Endometrial microvascular endothelial cells (primary cell): Measurements from ENCODE around the gene ZNF777. TPM values are rescaled to one million over a fixed set of nuclear protein-coding genes. Genes with fewer than 3 reads are reported as not detected.
"Not testable (repeated sequence)": the region's sequence is repeated elsewhere in the genome, so short reads cannot be mapped to it uniquely, and the experiment has no call there.

Experiments
- in situ Hi-C: cut with HindIII; loops from 2 replicates; pipeline ENCODE4 v1.10.0; 2017; ENCODE audit warnings: low sequenced_read_pairs, low pct_unique_long_range_greater_than_20kb; ENCODE audit errors: inconsistent ontology term
- total RNA-seq: library from RNA; depleted of rRNA; stranded (reverse); fragments of >200 nt; gene quantifications from one replicate; pipeline ENCODE4 v1.2.3, GENCODE V29; 2015; ENCODE audit errors: inconsistent ontology term

ZNF777 gene
- total RNA-seq, result 6.5 TPM

DNA sequence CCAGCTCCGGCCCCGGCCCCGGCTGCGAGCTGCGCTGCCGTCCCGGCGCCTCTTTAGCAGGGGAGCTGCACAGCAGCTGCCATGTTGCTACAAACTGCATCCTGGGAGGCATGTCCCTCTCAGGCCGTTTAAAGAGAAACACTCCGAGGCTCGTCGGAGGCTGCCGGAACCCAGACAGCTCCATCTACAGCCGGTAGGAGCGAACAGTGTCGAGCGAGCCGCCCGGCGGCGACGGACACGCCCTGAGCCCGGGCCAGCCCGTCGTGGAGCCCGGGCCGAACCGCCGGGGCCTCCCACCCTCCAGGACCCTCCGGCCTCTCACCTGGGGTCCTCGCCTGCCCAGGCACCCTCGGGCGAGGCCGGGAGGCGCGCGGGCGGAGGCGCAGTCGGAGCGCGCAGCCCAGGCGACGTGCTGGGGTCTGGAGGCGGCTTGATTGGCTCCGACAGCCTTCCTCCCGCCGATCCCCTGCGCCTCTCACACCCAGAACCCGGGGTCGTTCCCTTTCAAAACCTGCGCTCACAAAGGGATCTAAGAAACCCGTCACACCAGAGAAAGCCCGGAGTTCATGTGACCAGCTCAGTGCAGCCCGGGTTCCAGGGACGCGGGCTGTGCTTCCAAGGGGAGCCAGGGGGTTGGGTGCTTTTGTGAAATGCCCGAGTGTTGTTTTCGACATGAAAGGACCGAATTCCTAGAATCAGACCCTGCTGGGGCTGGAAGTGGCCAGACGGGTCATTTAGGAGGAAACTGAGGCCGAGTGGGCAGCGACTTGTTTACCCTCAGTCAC, at the start of gene ZNF777:
Gene ZNF777, minus strand, starts transcription at position 570 of the 785 bp plus-strand sequence. CDS start 5,040 bp downstream, outside the sequence.
- in situ Hi-C loops, result no loop called here

DNA sequence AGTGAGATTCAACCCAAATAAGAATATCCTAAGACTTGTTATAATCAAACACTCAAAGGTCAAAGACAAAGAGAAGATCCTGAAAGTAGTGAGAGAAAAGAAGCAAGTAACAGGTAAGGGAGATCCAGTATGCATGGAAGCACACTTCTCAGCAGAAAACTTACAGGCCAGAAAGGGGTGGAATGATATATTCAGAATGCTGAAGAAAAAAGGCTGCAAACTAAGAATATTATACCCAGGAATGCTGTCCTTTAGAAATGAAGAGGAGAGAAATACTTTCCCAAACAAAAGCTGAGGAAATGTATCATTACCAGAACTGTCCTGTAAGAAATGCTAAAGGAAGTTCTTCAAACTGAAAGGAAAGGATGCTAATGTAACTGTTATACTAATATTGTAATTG, 49.4 kb upstream of the ZNF777 start:
- in situ Hi-C loops, result no loop called here

DNA sequence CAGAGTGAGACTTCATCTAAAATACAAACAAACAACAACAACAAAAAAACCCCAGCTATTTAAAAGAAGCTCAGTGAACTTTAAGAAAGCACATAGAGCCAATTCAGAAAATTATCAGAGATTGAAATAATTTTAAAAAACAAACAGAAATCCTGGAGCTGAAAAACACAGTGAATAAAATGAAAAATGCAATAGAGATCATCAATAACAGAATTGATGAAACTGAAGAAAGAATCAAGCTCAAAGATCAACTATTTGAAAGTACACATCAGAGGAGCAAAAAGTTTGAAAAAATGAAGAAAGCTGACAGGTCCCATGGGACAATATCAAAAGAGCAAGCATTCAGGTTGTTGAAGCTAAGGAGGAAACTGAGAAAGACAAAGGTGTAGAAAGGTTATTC, 48.9 kb upstream of the ZNF777 start:
- in situ Hi-C loops, result no loop called here

DNA sequence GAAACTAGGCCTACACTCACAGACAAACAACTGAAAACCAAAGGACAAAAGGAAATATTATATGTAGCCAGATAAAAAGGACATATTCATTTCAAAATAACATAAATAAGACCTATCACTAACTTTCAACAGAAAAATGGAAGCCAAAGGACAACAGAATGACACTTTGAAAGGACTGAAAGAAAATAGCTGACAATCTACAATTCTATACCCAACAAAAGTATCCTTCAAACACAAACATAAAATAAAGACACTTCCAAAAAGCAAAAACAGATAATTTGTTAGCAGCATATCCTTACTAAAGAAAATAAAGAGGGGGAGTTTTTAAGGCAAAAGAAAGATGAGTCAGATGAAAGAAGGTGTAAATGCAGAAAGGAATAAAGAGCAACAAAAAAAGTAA, 44.7 kb upstream of the ZNF777 start:
- in situ Hi-C loops, result no loop called here

DNA sequence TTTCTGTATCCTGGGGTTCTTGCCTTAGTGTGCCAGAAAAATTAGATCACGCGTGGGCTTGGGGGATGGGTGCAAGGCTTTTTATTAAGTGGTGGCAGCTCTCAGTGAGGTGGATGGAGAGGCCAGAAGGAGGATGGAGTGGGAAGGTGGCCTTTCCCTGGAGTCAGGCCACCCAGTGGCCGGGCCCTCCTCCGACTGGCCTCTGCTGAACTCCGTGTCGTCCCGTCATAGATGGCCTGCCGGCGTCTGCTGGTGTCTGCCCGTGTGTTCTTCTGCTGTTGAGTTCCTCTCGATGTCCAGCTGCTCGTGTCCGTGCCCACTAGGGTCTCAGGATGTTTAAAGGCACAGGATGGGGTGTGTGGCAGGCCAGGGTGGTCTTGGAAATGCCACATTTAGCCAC, 40.8 kb upstream of the ZNF777 start:
- in situ Hi-C loops, result no loop called here

DNA sequence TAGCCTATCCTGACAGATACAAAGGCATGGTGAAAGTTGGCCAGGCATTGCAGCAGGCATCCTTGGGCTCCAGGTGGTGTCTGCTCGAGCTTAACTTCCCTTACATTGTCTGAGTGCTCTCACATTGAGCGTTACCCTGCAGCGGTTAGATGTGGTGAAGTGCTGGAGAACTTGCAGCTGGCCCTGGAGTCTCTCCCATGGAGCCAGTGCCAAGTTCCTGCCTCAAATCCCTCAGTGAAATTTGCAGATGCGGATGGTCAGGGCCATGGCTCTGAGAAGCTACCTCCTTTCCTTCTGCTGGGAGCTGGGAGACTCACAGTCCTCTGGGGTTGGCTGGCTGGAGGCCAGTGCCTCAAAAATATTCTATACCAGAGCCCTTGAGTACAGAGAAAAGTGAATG, 40.0 kb upstream of the ZNF777 start:
- in situ Hi-C loops, result no loop called here

DNA sequence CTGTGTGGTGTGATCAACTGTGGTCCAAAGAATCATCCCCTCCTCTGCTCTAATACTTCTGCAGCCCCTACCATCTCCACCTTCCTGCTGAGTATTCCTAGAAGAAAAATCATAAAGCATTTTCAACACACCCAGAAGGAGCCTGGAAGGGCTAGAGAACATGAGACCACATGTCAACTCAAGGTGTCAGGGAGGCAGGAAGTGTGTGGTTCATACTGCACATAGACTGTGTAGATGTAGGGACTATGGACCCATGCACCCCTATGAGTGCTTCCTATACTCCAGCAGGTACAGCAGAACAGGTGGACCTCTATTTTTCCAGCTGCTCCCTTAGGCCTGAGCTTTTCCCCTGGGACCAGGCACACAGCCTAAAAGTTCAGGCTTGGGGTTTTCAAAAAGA, 39.3 kb upstream of the ZNF777 start:
- in situ Hi-C loops, result no loop called here

DNA sequence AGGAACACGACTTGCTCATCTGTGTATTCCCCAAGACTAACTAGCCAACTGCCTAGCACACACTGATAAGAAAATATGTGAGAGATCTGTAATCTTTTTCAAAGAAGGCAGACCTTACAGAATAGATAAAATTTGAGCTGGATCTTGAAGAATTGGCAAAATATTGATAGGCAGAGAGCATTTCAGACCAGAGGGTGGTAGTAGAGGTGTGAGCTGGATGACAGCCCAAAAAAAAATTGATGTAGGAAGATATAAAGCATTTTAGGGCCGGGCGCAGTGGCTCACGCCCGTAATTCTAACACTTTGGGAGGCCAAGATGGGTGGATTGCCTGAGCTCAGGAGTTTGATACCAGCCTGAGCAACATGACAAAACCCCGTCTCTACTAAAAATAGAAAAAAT, 37.9 kb upstream of the ZNF777 start:
- in situ Hi-C loops, result no loop called here

DNA sequence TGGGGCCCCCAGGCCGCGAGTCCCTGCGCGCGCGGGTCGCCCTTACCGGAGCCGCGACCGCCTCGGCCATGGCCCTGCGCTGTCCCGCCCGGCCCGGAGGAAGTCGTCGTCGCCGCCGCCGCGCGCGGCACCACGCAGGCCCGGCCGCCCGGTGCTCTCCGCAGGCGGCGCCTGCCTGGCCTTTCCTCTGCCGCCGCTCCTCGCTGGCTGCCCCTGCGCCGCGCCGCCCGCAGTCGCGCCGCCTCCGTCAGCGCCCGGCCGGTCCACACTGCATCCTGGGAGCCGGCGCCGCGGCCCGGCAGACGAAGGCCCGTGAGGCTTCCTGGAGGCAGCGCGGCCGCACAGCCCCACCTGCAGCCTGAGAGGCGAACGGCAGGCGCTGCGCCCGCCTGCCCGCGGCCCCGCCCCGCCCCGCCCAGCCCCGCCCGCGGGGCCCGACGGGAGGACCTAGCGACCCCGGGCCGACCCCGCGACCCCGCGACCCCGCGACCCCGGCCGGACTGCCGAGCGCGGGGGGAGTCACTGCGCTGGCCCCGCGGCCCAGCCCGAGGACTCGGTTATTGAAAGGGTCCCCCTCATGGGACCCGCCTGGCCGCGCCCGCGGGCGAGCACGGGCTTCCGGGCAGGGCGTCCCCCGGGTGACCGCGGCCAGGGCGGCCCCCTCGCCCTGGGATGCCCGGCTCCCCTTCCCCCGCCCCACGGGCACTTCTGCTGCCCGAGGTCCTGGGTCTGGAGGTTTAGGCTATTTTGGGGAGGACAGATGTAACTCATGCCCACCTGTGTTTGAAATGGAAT, 36.8 kb upstream of the ZNF777 start, which contains the start of gene ZNF746:
Gene ZNF746, minus strand, starts transcription at position 343 of the 795 bp plus-strand sequence. Its CDS starts 273 bp downstream, at position 70.
- in situ Hi-C loops, result no loop called here

DNA sequence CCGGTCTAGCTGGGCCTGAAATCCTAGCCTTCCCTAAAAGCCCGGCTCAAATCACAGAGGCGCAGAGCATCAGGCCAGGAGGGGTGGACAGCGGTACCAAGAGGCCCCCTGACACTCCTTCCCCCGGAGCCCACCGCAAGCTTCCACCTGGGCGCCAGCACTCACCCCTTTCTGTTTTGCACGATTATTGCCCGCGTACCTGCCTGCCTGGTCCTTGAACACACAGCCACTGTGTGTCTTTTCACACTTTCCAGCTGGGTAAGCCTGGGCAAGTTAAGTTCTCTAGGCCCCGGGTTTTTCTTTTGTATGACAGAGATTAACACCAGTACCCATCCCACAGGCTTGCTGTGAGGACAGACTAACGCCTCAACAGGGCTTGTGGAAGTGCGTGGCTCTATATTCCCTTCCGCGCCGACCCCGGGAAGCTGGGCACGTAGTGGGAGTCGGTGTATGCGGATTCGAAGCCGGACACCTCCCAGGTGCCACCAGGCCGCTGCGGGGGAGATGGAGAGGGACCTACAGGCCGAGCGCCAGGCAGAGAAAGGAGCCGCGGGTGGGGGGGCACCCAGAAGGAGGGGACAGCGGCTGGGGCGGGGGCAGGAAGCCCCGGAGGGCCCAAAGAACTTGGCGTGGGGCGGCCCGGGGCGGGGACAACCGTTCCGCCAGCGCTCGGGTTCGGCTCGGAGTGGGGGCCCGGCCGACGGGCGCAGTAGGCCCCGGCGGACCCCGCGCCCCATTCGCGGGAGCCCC, 36.0 kb upstream of the ZNF777 start:
- in situ Hi-C loops, result no loop called here

DNA sequence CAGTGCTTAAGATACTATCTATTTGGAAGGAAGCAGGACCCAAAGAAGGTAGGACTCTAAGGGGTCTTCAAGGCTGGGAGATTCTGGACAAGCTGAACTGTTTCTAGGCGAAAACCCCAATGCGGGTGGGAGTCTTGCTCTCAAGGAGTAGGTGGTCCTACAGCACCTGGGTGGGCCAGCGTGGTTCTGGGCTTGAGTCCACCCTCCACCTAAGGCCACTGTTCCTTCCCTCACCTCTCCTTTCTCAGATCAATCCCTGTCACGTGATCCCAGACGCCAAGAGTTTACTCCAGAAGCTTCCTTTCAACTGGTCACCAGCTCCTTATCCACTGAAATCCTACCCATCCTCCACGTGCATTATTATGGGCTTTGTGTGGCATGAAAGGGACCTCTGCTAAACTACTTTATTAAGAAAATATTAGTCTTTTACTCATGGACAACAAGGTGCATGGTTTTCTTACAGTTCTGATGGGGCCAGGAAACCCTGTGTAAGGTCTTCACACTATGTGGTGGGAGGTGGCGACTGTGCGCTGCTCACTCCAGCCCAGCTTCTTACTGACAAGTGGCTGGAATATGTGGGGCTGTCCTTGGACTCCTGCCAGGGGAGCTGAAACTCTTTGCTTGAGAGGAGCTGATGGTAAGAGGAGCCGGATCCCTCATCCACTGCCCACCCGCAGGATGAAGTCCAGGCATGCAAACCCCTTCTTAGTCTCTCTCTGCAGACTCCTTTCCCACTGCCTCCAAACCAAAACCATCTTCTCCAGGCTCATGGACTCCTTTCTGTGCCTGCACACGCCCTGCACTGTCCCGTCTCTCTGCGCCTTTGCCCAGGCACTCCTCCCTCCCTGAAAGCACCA, 35.2 kb upstream of the ZNF777 start:
- in situ Hi-C loops, result no loop called here

DNA sequence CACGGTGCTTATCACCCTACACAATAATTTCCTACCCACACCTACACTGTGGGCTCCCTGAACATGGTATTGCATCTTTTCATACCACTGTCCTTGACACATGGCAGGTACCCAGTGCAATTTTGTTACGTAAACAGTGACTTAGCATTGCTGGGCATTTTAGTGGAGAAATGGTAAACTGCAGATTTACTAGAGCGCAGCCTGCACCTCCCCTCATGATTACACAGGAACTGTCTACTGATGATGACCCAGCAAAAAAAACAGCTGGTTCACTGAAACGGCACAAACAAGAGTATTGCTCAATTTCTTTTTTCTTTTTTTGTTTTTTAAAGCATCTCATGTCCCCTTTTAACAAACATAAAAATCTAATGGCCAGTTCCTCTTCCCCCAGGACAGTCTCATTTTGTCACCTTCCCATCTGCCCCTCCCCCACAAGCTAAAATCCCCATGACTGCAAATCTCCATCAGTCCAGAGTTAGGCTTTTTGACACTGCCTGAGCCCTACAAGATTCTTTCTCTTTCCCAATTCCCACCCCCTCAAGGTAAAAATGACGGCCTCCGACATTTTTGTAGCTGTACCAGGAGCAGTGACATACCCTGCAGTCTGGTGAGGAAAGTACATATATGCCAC, 34.0 kb upstream of the ZNF777 start:
- in situ Hi-C loops, result no loop called here

DNA sequence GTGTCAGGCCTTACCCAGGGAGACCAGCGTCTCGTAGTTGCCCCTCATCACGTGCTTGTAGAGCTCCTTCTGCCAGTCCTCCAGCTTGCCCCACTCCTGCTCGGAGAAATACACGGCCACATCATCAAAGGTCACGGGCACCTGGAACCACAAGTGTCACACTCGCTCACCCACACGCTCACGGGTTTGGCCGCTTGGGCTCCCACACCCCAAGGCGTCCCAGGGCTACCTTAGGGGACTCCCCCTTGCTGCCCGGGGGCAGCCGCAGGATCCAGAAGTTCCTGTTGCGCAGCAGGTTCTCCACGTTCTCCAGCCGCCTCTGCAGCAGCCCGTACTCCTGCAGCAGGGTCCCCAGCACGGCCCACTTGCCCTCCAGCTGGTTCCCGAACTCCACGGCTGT, 33.1 kb upstream of the ZNF777 start:
- in situ Hi-C loops, result not testable (repeated sequence)

DNA sequence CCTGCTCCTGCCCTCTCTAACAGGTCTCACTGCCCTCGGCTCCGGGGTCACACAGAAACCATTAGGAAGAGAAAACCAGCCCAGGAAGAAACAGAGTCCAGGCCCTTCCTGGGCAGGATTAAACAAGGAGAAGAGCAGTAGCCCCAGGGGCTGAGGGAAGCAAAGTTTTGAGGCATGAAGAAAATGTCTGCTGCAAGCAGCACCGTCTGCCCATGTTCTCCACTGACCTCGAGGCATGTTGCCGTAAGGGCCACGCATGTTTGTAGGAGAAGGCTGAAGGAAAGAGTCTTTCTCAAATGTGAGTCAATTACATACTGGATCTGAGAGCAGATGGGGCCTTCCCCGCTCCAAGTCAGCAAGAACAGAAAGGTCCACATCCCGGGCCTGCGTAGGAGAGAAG, 32.5 kb upstream of the ZNF777 start:
- in situ Hi-C loops, result no loop called here

DNA sequence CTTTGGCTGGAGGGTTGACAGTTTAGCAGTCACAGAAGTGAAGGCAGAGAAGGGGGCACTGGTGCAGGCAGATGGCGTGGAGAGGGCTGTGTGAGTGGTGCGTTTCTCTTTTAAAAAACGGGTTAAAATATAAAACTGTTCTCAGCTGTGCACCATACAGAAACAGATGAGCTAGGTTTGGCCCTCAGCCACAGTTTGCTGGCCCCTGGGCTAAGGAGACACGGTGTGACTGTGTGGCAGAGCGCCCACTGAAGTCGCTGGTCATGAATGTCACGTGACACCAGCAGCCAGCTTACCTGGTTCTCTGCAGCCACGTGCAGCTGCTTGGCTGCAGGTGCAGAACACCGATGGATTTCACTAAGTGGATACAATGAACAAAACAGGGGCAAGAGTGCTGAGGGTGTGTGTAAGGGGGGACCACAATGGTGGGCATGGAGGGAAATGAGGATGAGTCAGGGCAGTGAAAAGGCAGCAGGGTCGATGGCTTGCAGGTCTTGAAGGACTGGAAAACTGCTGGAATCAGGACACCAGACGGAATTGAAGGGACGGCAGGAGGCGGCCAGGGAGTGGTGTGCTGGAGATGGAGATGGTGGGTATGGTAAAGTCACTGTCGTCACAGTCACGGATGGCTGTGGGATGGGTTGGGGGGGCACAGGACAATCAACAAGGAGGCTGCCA, 29.4 kb upstream of the ZNF777 start:
- in situ Hi-C loops, result no loop called here

DNA sequence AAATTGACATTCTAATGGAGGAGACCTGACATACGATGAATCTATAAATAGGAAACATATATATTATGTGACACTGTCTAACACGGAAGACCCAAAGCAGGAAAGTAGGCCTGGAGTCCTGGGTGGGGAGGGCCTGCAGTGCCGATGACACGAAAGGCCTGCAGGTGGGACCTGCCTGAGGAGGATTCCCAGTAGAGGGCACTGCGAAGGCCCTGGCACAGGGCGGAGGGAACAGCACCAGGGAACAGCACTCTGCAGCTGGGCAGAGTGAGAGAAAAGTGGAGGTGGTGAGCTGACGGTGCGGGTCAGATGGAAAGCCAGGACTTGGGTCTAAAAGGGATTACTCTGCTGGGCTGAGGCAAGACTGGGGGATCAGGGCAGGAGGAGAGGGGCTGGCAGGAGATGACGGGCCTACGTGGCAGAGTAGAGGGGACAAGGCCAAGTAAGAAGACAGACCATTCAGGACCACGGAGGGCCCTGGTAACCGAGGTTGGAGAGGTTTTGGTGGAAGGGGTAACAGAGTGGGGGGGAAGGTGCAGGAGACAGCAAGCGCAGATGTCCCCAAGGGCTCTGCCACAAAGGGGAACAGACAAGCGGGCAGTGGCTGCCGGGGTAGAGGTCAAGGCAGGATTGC, 28.6 kb upstream of the ZNF777 start:
- in situ Hi-C loops, result no loop called here

DNA sequence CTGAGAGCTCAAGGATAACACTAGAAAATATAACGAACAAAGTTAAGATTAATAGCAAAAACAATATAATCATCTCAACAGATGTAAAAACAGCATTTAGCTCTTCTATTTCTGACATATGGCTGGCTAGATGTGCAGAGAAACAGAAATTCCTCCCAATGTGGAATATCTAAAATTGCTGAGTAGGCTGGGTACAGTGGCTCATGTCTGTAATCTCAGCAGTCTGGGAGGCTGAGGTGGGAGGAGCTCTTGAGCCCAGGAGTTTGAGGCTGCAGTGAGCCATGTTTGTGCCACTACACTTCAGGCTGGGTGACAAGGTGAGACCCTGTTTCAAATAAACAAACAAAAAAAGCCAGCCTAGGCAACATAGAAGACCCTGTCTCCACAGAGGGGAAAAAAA, 18.7 kb upstream of the ZNF777 start:
- in situ Hi-C loops, result no loop called here
